Measurements from ENCODE around the gene TMPRSS2.

- TF ChIP-seq DMTF1 (CRISPR knock-in tag; IDR thresholded peaks at IDR 0.05) = no peak
- TF ChIP-seq ZFP36 (IDR thresholded peaks at IDR 0.05; ENCODE audit: borderline replicate concordance, low read depth, low read length, partially characterized antibody) = no peak
- TF ChIP-seq ELF1 (CRISPR knock-in tag; IDR thresholded peaks at IDR 0.05) = no peak
- TF ChIP-seq CTCF (CRISPR knock-in tag; IDR thresholded peaks at IDR 0.05) = no peak
- no peak for TF ChIP-seq PRDM4 (CRISPR knock-in tag; IDR thresholded peaks at IDR 0.05; ENCODE audit: borderline replicate concordance)
- TF ChIP-seq GRHL1 (CRISPR knock-in tag; conservative IDR thresholded peaks at IDR 0.05) = no peak
- TF ChIP-seq YY1 (IDR thresholded peaks at IDR 0.05; ENCODE audit: insufficient read depth, insufficient replicate concordance, low read depth, low read length) = no peak
- TF ChIP-seq XRCC5 (optimal IDR thresholded peaks at IDR 0.05; ENCODE audit: low read length) = no peak
- TF ChIP-seq SP1 (IDR thresholded peaks at IDR 0.05) = no peak
- no peak for TF ChIP-seq SP1 (CRISPR knock-in tag; IDR thresholded peaks at IDR 0.05)
- TF ChIP-seq ZNF124 (CRISPR knock-in tag; IDR thresholded peaks at IDR 0.05) = no peak
- no peak for TF ChIP-seq ZSCAN29 (CRISPR knock-in tag; conservative IDR thresholded peaks at IDR 0.05)
- TF ChIP-seq CERS6 (CRISPR knock-in tag; IDR thresholded peaks at IDR 0.05) = no peak
- no peak for TF ChIP-seq EZH2 (conservative IDR thresholded peaks at IDR 0.05; ENCODE audit: low read depth, low read length)
- TF ChIP-seq AKAP8 (CRISPR knock-in tag; IDR thresholded peaks at IDR 0.05) = no peak
Observed at GRCh38 chr21:41526478-41527087, 18.6 kb upstream of the TMPRSS2 start.

Measured in HepG2 (cell line).